ENCODE data around the gene LMNTD1.

LMNTD1 gene

GRCh38 chr12:25477217-25477616, 75.9 kb downstream of the LMNTD1 start:
- TF ChIP-seq CEBPB (IDR thresholded peaks at IDR 0.05) (no peak), EGR1 (IDR thresholded peaks at IDR 0.05) (no peak), FOXM1 (IDR thresholded peaks at IDR 0.05; ENCODE audit: borderline replicate concordance, low read depth) (no peak), RAD21 (IDR thresholded peaks at IDR 0.05; ENCODE audit: low read depth) (no peak), REST (IDR thresholded peaks at IDR 0.05; ENCODE audit: low read depth) (no peak)

- TF ChIP-seq TCF12 (IDR thresholded peaks at IDR 0.05; ENCODE audit: low read depth) (no peak), RAD21 (IDR thresholded peaks at IDR 0.05; ENCODE audit: low read depth) (no peak), EGR1 (IDR thresholded peaks at IDR 0.05) (no peak), NFIC (IDR thresholded peaks at IDR 0.05) (no peak), CEBPB (IDR thresholded peaks at IDR 0.05) (no peak), REST (IDR thresholded peaks at IDR 0.05; ENCODE audit: low read depth) (no peak), CREB1 (IDR thresholded peaks at IDR 0.05; ENCODE audit: low read depth) (no peak), TEAD4 (IDR thresholded peaks at IDR 0.05) (no peak)
- TF ChIP-seq, protein P1, sequence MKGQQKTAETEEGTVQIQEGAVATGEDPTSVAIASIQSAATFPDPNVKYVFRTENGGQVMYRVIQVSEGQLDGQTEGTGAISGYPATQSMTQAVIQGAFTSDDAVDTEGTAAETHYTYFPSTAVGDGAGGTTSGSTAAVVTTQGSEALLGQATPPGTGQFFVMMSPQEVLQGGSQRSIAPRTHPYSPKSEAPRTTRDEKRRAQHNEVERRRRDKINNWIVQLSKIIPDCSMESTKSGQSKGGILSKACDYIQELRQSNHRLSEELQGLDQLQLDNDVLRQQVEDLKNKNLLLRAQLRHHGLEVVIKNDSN (IDR thresholded peaks at IDR 0.05) = no peak
Measured at GRCh38 chr12:25472453-25472852, 80.6 kb downstream of the LMNTD1 start.

GRCh38 chr12:25469861-25470260, 83.2 kb downstream of the LMNTD1 start:
- TF ChIP-seq TEAD4 (IDR thresholded peaks at IDR 0.05) (no peak), EGR1 (IDR thresholded peaks at IDR 0.05) (no peak), NFIC (IDR thresholded peaks at IDR 0.05) (no peak), YY1 (IDR thresholded peaks at IDR 0.05; ENCODE audit: low read depth) (no peak), TAF1 (IDR thresholded peaks at IDR 0.05; ENCODE audit: low read depth) (no peak), EP300 (IDR thresholded peaks at IDR 0.05; ENCODE audit: borderline replicate concordance) (no peak), CEBPB (IDR thresholded peaks at IDR 0.05) (no peak), ZBTB7A (IDR thresholded peaks at IDR 0.05; ENCODE audit: low read depth) (no peak), RAD21 (IDR thresholded peaks at IDR 0.05; ENCODE audit: low read depth) (no peak), FOXM1 (IDR thresholded peaks at IDR 0.05; ENCODE audit: borderline replicate concordance, low read depth) (no peak), MAX (IDR thresholded peaks at IDR 0.05) (no peak), REST (IDR thresholded peaks at IDR 0.05; ENCODE audit: low read depth) (no peak), TCF12 (IDR thresholded peaks at IDR 0.05; ENCODE audit: low read depth) (no peak), CREB1 (IDR thresholded peaks at IDR 0.05; ENCODE audit: low read depth) (no peak)
- TF ChIP-seq, protein P1 (IDR thresholded peaks at IDR 0.05) = no peak

DNA sequence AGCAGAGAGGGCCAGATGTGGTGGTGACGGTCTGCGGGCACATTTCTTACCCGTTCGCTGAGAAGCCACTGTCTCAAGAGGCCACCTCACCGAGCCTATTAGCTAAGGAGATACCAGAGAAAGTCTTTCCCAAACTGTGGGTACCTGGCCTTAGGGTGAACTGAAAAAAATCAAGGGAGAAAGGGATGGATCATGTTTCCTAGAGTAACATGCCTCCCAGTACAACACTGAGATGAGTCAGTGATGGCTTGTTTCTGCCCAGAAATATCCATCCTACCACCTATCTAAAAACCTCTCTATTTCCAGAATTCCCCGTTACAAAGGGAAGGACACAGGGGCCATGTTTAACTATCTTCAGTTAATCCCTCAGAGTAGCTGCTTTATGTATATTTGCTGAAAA, 83.7 kb downstream of the LMNTD1 start:
- TF ChIP-seq TAF1 (IDR thresholded peaks at IDR 0.05; ENCODE audit: low read depth) = no peak
- no peak for TF ChIP-seq EP300 (IDR thresholded peaks at IDR 0.05; ENCODE audit: borderline replicate concordance)
- no peak for TF ChIP-seq RAD21 (IDR thresholded peaks at IDR 0.05; ENCODE audit: low read depth)
- TF ChIP-seq, protein P1 (IDR thresholded peaks at IDR 0.05) = no peak
- TF ChIP-seq CREB1 (IDR thresholded peaks at IDR 0.05; ENCODE audit: low read depth) = no peak
- TF ChIP-seq EGR1 (IDR thresholded peaks at IDR 0.05) = no peak
- TF ChIP-seq TEAD4 (IDR thresholded peaks at IDR 0.05) = no peak
- TF ChIP-seq NFIC (IDR thresholded peaks at IDR 0.05) = no peak
- TF ChIP-seq ZBTB7A (IDR thresholded peaks at IDR 0.05; ENCODE audit: low read depth) = no peak
- no peak for TF ChIP-seq YY1 (IDR thresholded peaks at IDR 0.05; ENCODE audit: low read depth)
- no peak for TF ChIP-seq TCF12 (IDR thresholded peaks at IDR 0.05; ENCODE audit: low read depth)
- no peak for TF ChIP-seq FOXM1 (IDR thresholded peaks at IDR 0.05; ENCODE audit: borderline replicate concordance, low read depth)
- no peak for TF ChIP-seq CEBPB (IDR thresholded peaks at IDR 0.05)
- TF ChIP-seq REST (IDR thresholded peaks at IDR 0.05; ENCODE audit: low read depth) = no peak
